HG02981 (cell line): ENCODE data around the gene ASTL.
"Not testable (repeated sequence)": the region's sequence is repeated elsewhere in the genome, so short reads cannot be mapped to it uniquely, and the experiment has no call there.

ENCODE experiments used
- ATAC-seq: cut with Tn5 transposase; IDR thresholded peaks from one replicate; pipeline ENCODE4 v1.9.1; 2021; ENCODE audit warnings: mild to moderate bottlenecking, moderate library complexity; ENCODE audit not compliant: unreplicated experiment

The ASTL gene

GRCh38 chr2:96146153-96146880 lies 8.0 kb upstream of the ASTL start:
- peak; percentile 26 for ATAC-seq

- no peak for ATAC-seq
Measured at GRCh38 chr2:96145848-96146152, 7.5 kb upstream of the ASTL start.

- peak; percentile 57 for ATAC-seq
Measured at GRCh38 chr2:96145036-96145847, 6.9 kb upstream of the ASTL start, which contains the start of gene DUSP2. DUSP2 (minus strand) TSS chr2:96145440; CDS start chr2:96145354, 86 bp downstream.

GRCh38 chr2:96144481-96145035 lies 6.3 kb upstream of the ASTL start:
- peak; percentile 3 for ATAC-seq

- no peak for ATAC-seq
Measured at GRCh38 chr2:96143848-96144480, 5.7 kb upstream of the ASTL start.

GRCh38 chr2:96143231-96143847 lies 5.0 kb upstream of the ASTL start:
- ATAC-seq = no peak

- no peak for ATAC-seq
Measured at GRCh38 chr2:96142217-96143113, 4.2 kb upstream of the ASTL start.

- ATAC-seq = not testable (repeated sequence)
Measured at GRCh38 chr2:96141624-96141967, 3.3 kb upstream of the ASTL start.

- ATAC-seq = no peak
Measured at GRCh38 chr2:96140941-96141623, 2.8 kb upstream of the ASTL start.

- ATAC-seq = no peak
Measured at GRCh38 chr2:96139181-96139758, 968 bp upstream of the ASTL start.

- no peak for ATAC-seq
Measured at GRCh38 chr2:96137321-96138178, 752 bp downstream of the ASTL start.

GRCh38 chr2:96136129-96136720 lies 2.1 kb downstream of the ASTL start:
- no peak for ATAC-seq

- no peak for ATAC-seq
Measured at GRCh38 chr2:96135621-96136020, 2.7 kb downstream of the ASTL start.

GRCh38 chr2:96135171-96135570 lies 3.1 kb downstream of the ASTL start:
- ATAC-seq = no peak

GRCh38 chr2:96134421-96134820 lies 3.9 kb downstream of the ASTL start:
- no peak for ATAC-seq

GRCh38 chr2:96131813-96132745 lies 6.2 kb downstream of the ASTL start:
- no peak for ATAC-seq
